Activated T-helper 9 cell treated with anti-CD3 and anti-CD28 coated beads, Interleukin-2, amount 50 U/mL, for 16 hours (primary cell): ENCODE results near the gene FOXJ3.

Experiments used
- DNase-seq: peaks from one replicate; pipeline ENCODE4 v3.0.0-alpha.2; 2020; ENCODE audit warnings: low read depth

Gene FOXJ3

DNA sequence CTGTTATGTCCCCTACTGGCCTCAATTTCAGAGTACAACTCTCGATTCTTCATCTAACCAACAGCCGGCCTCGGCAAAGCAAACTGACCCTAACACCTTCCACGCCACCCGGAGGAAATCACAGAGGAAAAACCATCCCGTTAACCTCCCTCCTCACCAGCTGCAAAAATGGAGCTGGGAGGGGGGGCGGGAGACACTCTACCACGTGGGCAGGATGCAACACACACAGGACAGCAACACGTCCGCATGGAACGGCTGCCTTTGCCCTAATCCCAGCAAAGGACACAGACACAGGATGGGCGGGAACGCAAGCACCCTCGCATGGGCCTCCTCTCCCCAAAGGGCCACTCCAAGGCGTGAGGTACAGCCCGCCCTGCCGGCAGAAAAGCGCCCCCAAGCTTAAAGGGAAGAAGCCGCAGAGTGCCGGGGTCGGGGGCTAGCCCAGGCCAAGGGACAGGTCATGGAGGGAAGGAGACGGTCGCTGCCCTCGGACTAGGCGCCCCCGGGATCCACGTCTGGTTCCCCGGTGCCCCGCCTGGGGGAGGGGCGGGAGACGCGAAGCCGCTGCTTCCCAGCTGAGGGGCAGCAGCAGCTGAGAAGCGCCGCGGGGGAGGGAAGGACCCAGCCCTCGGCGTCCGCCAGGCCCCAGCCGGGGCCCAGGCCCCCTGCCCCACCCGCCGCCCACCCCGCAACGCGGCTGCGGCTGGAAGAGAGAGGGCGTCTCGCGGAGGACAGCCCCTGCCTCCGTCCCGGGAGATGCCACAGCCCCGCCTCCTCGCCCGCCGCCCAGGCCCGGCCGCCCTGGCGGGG lies 590 bp downstream of the FOXJ3 start:
- DNase-seq: no peak

DNA sequence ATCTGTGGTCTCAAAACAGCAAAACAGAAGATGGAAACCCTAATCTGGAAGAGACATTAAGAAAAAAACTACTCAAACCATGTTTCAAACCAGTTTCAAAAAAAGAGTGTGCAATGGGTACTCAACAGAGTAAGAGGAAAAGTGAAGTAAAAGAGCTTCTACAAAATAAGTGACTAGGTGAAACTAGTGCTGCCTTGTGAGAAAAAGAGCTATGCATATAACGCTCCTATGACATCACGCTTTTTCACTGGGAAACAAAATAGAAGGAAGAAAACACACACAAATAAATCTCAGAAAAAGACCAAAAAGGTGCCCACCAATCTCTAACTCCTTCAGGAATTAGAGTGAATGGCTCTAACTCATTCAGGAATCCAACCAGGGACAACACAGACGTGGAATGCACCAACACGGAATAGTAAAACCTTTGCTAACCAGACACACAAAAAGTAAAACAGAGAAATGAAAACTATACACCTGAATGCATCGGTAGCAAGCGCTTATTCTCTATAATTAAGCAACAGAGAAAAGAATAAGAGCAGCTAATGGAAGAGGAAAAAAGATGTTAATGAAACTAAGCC lies 1.3 kb downstream of the FOXJ3 start:
- DNase-seq: no peak

DNA sequence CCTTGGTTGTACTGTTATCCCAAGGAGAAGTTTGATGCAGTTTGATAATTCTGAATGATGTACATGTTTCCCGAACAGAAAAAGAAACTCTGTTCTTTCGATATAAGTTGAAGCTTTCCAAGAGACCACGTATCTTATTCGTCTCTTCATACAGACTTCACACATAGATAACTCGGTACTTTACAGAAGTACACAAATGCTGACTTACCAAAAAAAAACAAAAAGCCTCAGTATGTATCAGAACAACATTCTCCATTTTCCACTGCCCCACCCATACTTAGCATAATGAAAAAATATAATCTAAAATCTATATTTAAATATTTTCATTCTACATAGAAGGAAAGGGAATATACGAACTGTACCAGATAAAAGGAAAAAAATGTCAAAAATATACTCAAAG lies 2.2 kb downstream of the FOXJ3 start:
- DNase-seq: no peak

- no peak for DNase-seq
These were observed 4.8 kb downstream of the FOXJ3 start for GRCh38 chr1:42330215-42330614.

GRCh38 chr1:42328916-42329496 lies 6.0 kb downstream of the FOXJ3 start:
- no peak for DNase-seq

DNA sequence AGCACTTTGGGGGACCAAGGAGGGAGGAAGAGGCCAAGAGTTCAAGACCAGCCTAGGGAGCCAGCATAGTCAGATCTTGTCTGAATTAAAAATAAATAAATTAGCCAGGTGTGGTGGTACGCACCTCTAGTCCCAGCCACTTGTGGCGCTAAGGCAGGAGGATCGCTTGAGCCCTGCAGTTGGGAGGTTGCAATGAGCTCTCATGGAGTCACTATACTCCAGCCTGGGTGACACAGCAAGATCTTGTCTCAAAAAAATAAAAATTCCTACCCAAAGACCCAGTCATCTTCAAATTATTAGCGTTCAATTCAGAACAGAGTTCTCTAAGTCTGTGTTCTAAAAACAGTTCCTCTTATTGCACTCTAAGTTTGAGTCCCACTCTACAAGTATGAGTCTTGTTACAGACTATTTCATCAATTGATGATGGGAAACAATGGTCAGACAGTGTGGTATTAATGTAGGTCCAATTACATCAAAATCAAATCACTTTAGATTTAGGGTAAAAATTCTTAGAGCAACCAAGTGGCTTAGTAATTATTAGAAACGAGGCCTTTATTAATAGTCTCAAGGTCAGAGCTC lies 6.9 kb downstream of the FOXJ3 start:
- no peak for DNase-seq

GRCh38 chr1:42325014-42325402 lies 10.0 kb downstream of the FOXJ3 start:
- DNase-seq: no peak

DNA sequence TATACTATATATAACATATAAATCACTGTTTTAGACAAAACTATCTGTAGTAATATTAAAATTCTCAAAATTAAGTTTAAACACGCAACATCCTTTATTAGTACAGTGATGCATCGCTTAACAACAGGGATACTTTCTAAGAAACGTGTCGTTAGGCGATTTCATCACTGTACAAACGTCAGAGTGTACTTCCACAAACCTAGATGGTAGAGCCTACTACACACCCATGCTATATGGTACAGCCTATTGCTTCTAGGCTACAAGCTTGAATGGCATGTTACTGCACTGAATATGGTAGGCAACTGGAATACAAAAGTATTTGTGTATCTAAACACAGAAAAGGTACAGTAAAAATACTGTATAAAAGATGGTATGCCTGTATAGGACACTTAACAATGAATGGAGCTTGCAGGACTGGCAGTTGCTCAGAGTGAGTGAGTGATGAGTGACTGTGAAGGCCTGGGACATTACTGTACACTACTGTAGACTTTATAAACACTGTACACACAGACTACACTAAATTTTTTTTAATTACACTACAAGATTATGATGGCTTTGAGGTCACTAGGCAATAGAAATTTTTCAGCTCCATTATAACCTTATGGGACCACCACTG lies 10.5 kb downstream of the FOXJ3 start:
- DNase-seq: no peak

- DNase-seq: no peak
These were observed 11.5 kb downstream of the FOXJ3 start for GRCh38 chr1:42323551-42323950.

DNA sequence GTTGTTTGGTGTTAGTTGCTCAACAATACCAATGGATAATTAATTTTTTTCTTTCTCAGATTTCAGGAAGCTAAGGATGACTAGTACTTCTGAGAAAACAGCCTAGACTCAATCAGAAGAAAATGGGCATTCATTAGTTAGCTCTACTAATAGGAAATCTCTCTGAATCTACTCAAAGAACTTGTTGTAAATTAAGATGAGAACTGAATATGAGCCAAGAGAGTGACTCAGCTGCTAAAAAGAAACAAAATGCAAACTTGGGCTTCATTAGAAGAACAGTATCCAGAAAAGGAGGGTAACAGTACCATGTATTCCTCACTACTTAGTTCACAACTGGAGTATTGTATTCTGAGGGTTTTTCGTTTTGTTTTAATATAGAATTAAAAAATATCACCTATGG lies 12.5 kb downstream of the FOXJ3 start:
- DNase-seq: no peak

DNA sequence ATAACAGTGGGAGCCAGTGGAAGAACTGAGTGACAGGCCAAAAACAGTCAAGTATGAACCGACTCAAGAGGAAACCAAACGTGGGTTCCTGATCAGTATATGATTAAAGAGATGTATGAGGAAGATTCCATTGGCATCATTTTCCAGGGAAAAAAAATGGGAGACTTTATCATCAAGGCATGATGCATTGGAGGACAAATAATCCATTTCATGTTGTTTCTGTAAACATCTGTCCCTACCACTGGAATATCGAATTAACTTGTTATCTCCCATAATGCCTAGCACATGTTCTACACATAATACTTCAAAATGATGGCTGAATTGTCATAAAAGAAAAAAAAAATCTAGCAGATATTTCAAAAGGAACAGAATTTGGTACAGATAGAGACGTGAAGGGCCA lies 13.3 kb downstream of the FOXJ3 start:
- DNase-seq: no peak

DNA sequence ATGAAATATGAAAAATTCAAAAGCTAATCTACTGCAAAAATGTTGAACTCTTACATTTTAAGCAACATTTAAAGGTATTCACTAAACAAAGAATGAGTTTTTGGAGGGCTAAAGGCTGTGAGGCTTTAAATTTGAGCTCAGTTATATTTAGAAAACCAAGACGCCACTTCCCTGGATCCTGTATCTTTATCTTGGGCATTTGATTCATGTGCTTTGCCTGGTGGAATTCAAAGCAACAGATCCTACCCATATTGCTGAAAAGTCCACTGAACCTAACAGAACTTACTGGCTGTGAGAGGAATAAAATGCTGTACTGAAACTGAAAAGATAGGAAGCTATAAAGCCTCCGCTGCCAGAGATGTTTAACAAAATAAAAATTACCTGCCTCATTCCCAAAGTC lies 14.3 kb downstream of the FOXJ3 start:
- DNase-seq: no peak

DNA sequence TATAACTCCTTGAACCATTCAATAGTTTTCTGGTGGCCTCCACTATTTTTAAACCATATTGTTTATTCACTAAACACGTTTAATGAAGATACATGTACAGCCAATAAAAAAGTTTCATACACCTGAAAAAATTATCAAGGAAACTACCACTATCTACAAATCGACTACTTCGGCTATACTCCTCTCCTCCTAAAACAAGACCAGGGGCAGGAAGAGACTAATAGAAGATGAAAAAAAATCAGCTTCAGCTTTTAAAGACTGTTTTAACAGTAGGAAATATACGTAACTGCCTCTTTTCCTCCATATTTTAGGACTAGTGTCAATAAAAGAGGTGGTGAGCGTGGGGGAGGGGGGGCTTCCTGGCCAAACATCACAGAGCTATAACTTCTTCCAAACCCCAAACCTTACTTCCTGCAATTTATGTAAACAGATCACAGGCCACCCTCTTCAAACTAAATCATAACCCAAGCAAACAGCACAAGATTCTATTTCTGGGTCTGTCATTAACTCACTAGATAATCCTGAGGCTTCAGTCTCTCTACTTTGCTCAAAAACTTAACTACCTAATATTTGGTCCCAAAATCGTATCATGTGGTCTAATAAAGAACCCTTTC lies 15.1 kb downstream of the FOXJ3 start:
- no peak for DNase-seq

- DNase-seq: no peak
These were observed 15.7 kb downstream of the FOXJ3 start for GRCh38 chr1:42319128-42319851.

DNA sequence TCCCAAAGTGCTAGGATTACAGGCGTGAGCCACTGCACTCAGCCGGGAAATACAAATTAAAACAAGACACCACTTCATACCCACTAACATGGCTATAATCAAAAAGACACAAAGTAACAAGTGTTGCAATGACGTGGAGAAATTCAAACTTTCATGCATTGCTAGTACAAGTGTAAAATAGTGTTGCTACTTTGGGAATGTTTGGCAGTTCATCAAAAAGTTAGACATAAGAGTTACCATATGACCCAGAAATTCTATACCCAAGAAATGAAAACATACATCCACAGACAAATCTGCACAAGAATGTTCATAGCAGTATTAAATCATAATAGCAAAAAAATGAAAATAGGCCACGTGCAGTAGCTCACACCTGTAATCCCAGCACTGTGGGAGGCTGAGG lies 16.4 kb downstream of the FOXJ3 start:
- no peak for DNase-seq

GRCh38 chr1:42317308-42317707 lies 17.7 kb downstream of the FOXJ3 start:
- no peak for DNase-seq

DNA sequence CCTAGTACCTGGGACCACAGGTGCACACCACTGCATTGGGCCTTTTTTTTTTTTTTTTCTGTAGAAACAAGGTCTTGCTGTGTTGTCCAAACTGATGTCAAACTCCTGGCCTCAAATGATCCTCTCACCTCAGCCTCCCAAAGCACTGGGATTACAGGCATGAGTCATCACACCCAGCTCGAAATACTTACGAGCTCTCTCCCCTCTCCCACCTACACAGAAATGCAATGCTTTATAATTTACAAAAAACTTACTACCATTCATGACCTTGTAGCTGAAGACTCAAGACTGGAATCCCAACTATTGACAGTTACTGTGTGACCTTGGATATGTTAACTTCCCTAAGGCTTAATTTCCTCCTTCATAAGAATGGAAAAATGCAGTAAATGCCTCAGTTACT lies 18.7 kb downstream of the FOXJ3 start:
- no peak for DNase-seq

DNA sequence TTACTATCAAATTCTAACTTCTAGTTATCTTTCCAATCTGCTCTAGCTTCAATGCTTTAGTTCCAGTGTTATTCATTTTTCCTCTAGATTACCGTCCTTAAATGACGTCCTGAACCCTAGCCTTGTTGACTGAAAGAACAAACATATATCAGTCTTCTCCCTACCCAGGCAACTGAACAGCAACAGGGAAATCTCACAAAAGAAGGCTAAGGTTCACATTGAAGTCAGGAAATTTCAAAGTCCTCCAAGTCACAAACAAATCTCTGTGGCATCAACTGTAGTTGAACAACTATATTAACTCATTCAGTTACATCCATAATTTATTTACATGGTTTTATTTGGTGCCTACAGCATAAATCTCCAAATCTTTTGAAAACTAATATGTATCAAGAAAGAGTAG lies 19.5 kb downstream of the FOXJ3 start:
- no peak for DNase-seq

- no peak for DNase-seq
These were observed 21.1 kb downstream of the FOXJ3 start for GRCh38 chr1:42313970-42314369.

DNA sequence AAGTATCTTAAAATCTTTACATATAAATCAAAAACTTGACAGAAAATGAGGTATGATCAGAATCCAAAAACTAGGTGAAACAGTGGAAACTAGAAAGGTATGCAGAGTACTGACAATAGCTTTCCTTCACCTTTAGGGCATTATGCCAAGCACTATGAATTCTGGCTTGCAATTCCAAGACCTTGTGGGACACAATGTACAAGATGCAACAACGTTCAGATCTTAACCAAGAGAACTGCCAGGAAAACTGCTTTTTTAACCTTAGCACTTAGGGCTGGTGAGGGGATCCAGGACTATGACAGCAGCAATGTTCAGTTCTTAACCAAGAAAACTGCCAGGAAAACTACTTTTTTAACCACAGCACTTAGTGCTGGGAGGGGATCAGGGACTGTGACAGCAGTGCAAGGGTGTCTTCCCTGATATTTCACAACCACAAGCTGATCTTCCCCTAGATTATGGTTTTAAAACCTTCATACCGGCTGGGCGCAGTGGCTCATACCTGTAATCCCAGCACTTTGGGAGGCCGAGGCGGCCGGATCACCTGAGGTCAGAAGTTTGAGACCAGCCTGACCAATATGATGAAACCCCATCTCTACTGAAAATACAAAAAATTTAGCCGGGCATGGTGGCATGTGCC lies 22.3 kb downstream of the FOXJ3 start:
- DNase-seq: no peak

DNA sequence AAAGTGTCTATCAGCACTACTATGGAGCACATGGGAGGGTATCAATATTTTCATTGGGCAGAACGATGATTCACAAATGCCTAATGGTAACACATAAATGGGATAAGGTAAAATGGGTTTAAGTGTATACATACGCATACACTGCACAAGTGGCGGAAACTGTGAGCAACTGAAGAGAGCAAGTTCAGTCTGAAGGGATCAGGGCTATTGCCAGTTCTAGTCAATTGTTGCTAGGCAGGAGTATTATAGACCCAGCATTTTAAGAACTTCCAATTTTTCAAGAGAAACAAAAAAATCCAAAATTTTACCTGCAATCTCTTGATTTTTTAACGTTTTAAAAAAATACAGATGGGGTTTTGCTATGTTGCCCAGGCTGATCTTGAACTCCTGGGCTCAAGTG lies 23.1 kb downstream of the FOXJ3 start:
- no peak for DNase-seq
